Spleen (tissue), 13 donors: Measurements from ENCODE around the gene LTB. TPM values are rescaled to one million over a fixed set of nuclear protein-coding genes. Genes with fewer than 3 reads are reported as not detected.

ENCODE experiments used
- DNase-seq: peaks from one replicate; pipeline ENCODE4 v3.0.0-alpha.2; 2020
- H3K27ac ChIP-seq, 8 donors: fragments of 200-600 bp; sonication (generic) in 7 of 8; 1 replicate in 4 of 8; 2 replicates in 4 of 8; pipeline versions ENCODE4 v1.5.0 to v1.8.0; 2016 to 2021; ENCODE audit warnings: inconsistent platforms in 4 of 8, mild to moderate bottlenecking in 4 of 8, moderate library complexity in 1 of 8
- H3K27me3 ChIP-seq, 7 donors: fragments of 200-600 bp; sonication (generic) in 6 of 7; replicated peaks in 1 of 7; 1 replicate in 4 of 7; 2 replicates in 3 of 7; pipeline versions ENCODE4 v1.5.0 to v1.8.0; 2016 to 2021; ENCODE audit warnings: inconsistent platforms in 3 of 7, mild to moderate bottlenecking in 1 of 7
- H3K36me3 ChIP-seq, 6 donors: fragments of 200-600 bp; sonication (generic) in 5 of 6; 1 replicate in 4 of 6; 2 replicates in 2 of 6; pipeline versions ENCODE4 v1.5.0 to v1.8.0; 2016 to 2021; ENCODE audit warnings: inconsistent platforms in 2 of 6
- H3K4me1 ChIP-seq, 6 donors: fragments of 200-600 bp; sonication (generic) in 5 of 6; 1 replicate in 3 of 6; 2 replicates in 3 of 6; pipeline versions ENCODE4 v1.5.0 to v1.8.0; 2016 to 2021; ENCODE audit warnings: inconsistent platforms in 3 of 6
- H3K4me3 ChIP-seq, 8 donors: fragments of 200-600 bp; sonication (generic) in 7 of 8; 1 replicate in 4 of 8; 2 replicates in 4 of 8; pipeline versions ENCODE4 v1.5.0 to v1.8.0; 2016 to 2021; ENCODE audit warnings: inconsistent platforms in 4 of 8, mild to moderate bottlenecking in 4 of 8, moderate library complexity in 2 of 8
- H3K9me3 ChIP-seq, 8 donors: fragments of 200-600 bp; sonication (generic) in 7 of 8; 1 replicate in 4 of 8; 2 replicates in 4 of 8; pipeline versions ENCODE4 v1.5.0 to v1.8.0; 2016 to 2021; ENCODE audit warnings: inconsistent platforms in 4 of 8
- POLR2A ChIP-seq, 3 donors: fragments of 450-650 bp; IDR thresholded peaks; one replicate each; pipeline ENCODE4 v1.5.1; 2017; ENCODE audit warnings: antibody characterized with exemption in 3 of 3, mild to moderate bottlenecking in 1 of 3
- POLR2AphosphoS5 ChIP-seq, 3 donors: sonication (generic); formaldehyde crosslinking; IDR thresholded peaks; one replicate each; pipeline ENCODE4 v1.5.1; 2017; ENCODE audit warnings: antibody characterized with exemption in 3 of 3
- WGBS, 5 donors: extraction: QIAGEN DNeasy Blood & Tissue Kit in 3 of 5; methylation state at CpG; one replicate each; pipeline versions ENCODE4 v1.1.5 to v1.1.7; 2013 to 2018; 5-methylcytosine and 5-hydroxymethylcytosine counted together
- intact Hi-C: fragments of 100-400 bp; cut with DNase I; formaldehyde crosslinking; loops from one replicate; pipeline ENCODE4 v1.15.0; 2023; ENCODE audit warnings: low total_unique reads
- long read RNA-seq, 2 donors: transcript quantifications; one replicate each; lab custom pipeline, GENCODE V29; 2026
- polyA plus RNA-seq, 3 donors: library from polyadenylated mRNA; stranded (reverse); fragments of 200-250 nt; gene quantifications; one replicate each; pipeline ENCODE4 v1.2.1, GENCODE V29; 2013
- total RNA-seq, 7 donors: library from RNA; depleted of rRNA in 3 of 7; stranded (reverse); fragments of >200 nt in 3 of 7; fragmentation: NEBNext Ultra II Directional in 4 of 7; extraction: Animal tissue kit (Norgen Biotek cat#: 25700) in 4 of 7; gene quantifications; one replicate each; pipeline versions ENCODE4 v1.1.0 to v1.2.1, GENCODE V29; 2016 to 2021
- TF ChIP-seq, protein P1 (sequence below), 11 experiments: fragments of 200-600 bp in 7 of 11; fragments of 450-650 bp in 4 of 11; sonication (generic) in 4 of 11; IDR thresholded peaks in 8 of 11; conservative IDR thresholded peaks in 3 of 11; 1 replicate in 7 of 11; 2 replicates in 4 of 11; pipeline versions ENCODE4 v1.4.0 to v1.8.0; 2016 to 2021; ENCODE audit warnings: antibody characterized with exemption in 11 of 11, inconsistent platforms in 4 of 11, mild to moderate bottlenecking in 1 of 11
- donor health status: healthy with polysubstance abuse.
- donor health status: DM: no; HTN: no; CAD: no; lungs with moderate emphysema.
- donor health status: DM: no; HTN: no; CAD: no.
- donor health status: Bipolar disorder and iron deficiency.
- donor health status: healthy.
- donor health status: DM: no; HTN: no; CAD: no.
- donor health status: DM: yes; HTN: yes; CAD: no.

LTB gene, protein sequence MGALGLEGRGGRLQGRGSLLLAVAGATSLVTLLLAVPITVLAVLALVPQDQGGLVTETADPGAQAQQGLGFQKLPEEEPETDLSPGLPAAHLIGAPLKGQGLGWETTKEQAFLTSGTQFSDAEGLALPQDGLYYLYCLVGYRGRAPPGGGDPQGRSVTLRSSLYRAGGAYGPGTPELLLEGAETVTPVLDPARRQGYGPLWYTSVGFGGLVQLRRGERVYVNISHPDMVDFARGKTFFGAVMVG
- total RNA-seq = 100 to 1,000 TPM in 6 of 7 donors, 10 to 100 TPM in 1; 83.0 to 403 (median 162) TPM
- polyA plus RNA-seq = 1,000 to 10,000 TPM in 1 of 3 donors, 100 to 1,000 TPM in 2; 804 to 1,256 (median 838) TPM
- long read RNA-seq, donor 1, transcript LTB-210 (4 exons, 897 nt) = major isoform, 67 of 341 reads
- long read RNA-seq, donor 1, transcript LTB-211 (3 exons, 853 nt) = minor isoform, 32 of 341 reads
- long read RNA-seq, donor 1, partial matches to known transcripts = 151 of 341 reads
- long read RNA-seq, donor 1, other reads (novel, unspliced or antisense) = 89 of 341 reads
- long read RNA-seq, donor 2, transcript LTB-210 (4 exons, 897 nt) = major isoform, 70 of 125 reads
- long read RNA-seq, donor 2, transcript LTB-212 (2 exons, 1,388 nt) = minor isoform, 6 of 125 reads
- long read RNA-seq, donor 2, transcript LTB-211 (3 exons, 853 nt) = minor isoform, 49 of 125 reads
- long read RNA-seq, donor 2, partial matches to known transcripts = 0 of 125 reads
- long read RNA-seq, donor 2, other reads (novel, unspliced or antisense) = 0 of 125 reads

DNA sequence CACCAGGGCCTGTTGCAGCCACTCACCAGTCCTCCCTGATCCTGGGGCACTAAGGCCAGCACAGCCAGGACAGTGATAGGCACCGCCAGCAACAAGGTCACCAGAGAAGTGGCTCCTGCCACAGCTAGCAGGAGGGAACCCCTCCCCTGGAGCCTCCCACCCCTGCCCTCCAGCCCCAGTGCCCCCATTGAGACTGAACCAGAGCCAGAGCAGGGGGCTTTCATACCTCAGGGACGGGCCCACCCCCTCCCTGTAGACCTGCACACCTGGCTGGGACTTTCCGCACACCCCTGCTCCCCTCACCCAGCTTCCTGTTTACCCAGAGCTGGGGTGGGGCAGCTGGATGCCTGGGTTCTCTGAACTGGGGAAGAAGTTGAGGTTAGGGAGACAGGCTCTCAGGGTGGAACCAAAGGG is at the start of gene LTB:
Gene LTB, minus strand, starts transcription at position 195 of the 414 bp plus-strand sequence. Its CDS starts 7 bp downstream, at position 188.
- Histone ChIP-seq H3K36me3 (peaks cover 0 to 15% (median 1%) of the 10 kb centered on the region in 6 donors), H3K27ac (peak within 1 kb of the TSS; percentile 66 to 98 (median 96)), H3K27me3 (no peaks in the 10 kb centered on the region), H3K4me3 (peak within 1 kb of the TSS; percentile 61 to 97 (median 82)), H3K9me3 (no peaks in the 10 kb centered on the region), H3K4me1 (peaks cover 62 to 94% (median 92%) of the 10 kb centered on the region in 6 donors)
- peak; percentile 94 for DNase-seq
- intact Hi-C loops = no loop called here
- peak; percentile 78 to 87 (median 81) for TF ChIP-seq POLR2AphosphoS5 (IDR thresholded peaks at IDR 0.05)
- TF ChIP-seq, protein P1, sequence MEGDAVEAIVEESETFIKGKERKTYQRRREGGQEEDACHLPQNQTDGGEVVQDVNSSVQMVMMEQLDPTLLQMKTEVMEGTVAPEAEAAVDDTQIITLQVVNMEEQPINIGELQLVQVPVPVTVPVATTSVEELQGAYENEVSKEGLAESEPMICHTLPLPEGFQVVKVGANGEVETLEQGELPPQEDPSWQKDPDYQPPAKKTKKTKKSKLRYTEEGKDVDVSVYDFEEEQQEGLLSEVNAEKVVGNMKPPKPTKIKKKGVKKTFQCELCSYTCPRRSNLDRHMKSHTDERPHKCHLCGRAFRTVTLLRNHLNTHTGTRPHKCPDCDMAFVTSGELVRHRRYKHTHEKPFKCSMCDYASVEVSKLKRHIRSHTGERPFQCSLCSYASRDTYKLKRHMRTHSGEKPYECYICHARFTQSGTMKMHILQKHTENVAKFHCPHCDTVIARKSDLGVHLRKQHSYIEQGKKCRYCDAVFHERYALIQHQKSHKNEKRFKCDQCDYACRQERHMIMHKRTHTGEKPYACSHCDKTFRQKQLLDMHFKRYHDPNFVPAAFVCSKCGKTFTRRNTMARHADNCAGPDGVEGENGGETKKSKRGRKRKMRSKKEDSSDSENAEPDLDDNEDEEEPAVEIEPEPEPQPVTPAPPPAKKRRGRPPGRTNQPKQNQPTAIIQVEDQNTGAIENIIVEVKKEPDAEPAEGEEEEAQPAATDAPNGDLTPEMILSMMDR (IDR thresholded peaks at IDR 0.05 in 8 of 11, conservative IDR thresholded peaks at IDR 0.05 in 3 of 11) = no peak
- peak in 1 of 3 donors; percentile 60 for TF ChIP-seq POLR2A (IDR thresholded peaks at IDR 0.05)
- WGBS, 5 donors = 8 to 40% (median 21%) methylated on average over 1 to 3 of the region's 3 CpGs

DNA sequence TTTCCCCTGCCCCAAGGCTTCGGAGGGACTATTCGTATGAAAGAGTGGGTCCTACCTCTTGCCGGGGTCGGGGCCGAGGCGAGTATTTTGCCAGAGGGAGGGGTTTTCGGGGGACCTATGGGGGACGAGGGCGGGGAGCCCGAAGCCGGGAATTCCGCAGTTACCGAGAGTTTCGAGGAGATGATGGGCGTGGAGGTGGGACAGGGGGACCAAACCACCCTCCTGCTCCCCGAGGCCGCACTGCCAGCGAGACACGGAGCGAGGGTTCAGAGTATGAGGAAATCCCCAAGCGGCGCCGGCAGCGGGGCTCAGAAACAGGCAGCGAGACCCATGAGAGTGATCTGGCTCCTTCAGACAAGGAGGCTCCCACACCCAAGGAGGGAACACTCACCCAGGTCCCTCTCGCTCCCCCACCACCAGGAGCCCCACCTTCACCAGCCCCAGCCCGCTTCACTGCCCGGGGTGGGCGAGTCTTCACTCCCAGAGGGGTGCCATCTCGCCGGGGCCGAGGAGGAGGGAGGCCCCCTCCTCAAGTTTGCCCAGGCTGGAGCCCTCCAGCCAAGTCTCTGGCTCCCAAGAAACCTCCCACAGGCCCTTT is 49.6 kb upstream of the LTB start:
- Histone ChIP-seq H3K4me3 (no peak overlapping the region), H3K27me3 (no peaks in the 10 kb centered on the region), H3K4me1 (peaks cover 0 to 6% (median 0%) of the 10 kb centered on the region in 6 donors), H3K9me3 (no peaks in the 10 kb centered on the region), H3K27ac (no peak overlapping the region), H3K36me3 (peaks cover 0 to 100% (median 100%) of the 10 kb centered on the region in 6 donors)
- WGBS, 5 donors = 87 to 92% (median 91%) methylated on average over 31 to 32 of the region's 32 CpGs
- intact Hi-C loops = no loop called here
- DNase-seq = no peak
- no peak for TF ChIP-seq POLR2A (IDR thresholded peaks at IDR 0.05)
- TF ChIP-seq POLR2AphosphoS5 (IDR thresholded peaks at IDR 0.05) = peak; percentile 17 to 80 (median 37)

DNA sequence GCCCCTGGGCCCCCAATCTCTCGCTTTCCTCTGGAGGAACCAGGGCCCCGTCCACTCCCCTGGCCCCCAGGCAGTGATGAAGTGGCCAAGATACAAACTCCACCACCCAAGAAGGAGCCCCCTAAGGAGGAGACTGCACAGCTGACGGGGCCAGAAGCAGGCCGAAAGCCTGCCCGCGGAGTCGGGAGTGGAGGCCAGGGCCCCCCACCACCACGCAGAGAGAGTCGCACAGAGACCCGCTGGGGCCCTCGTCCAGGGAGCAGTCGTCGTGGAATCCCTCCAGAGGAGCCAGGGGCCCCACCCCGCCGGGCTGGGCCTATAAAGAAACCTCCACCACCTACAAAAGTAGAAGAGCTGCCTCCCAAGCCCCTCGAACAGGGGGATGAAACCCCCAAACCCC is 49.0 kb upstream of the LTB start:
- 88 to 96% (median 92%) methylated on average over 7 to 16 of the region's 16 CpGs for WGBS, 5 donors
- TF ChIP-seq, protein P1 (IDR thresholded peaks at IDR 0.05 in 8 of 11, conservative IDR thresholded peaks at IDR 0.05 in 3 of 11) = no peak
- no peak for TF ChIP-seq POLR2A (IDR thresholded peaks at IDR 0.05)
- TF ChIP-seq POLR2AphosphoS5 (IDR thresholded peaks at IDR 0.05) = no peak
- no peak for DNase-seq
- H3K27ac ChIP-seq = no peak overlapping the region
- H3K36me3 ChIP-seq = peaks cover 0 to 100% (median 100%) of the 10 kb centered on the region in 6 donors
- H3K4me1 ChIP-seq = peaks cover 0 to 6% (median 0%) of the 10 kb centered on the region in 6 donors
- intact Hi-C loops = no loop called here
- H3K4me3 ChIP-seq = no peak overlapping the region
- no peaks in the 10 kb centered on the region for H3K27me3 ChIP-seq
- no peaks in the 10 kb centered on the region for H3K9me3 ChIP-seq

DNA sequence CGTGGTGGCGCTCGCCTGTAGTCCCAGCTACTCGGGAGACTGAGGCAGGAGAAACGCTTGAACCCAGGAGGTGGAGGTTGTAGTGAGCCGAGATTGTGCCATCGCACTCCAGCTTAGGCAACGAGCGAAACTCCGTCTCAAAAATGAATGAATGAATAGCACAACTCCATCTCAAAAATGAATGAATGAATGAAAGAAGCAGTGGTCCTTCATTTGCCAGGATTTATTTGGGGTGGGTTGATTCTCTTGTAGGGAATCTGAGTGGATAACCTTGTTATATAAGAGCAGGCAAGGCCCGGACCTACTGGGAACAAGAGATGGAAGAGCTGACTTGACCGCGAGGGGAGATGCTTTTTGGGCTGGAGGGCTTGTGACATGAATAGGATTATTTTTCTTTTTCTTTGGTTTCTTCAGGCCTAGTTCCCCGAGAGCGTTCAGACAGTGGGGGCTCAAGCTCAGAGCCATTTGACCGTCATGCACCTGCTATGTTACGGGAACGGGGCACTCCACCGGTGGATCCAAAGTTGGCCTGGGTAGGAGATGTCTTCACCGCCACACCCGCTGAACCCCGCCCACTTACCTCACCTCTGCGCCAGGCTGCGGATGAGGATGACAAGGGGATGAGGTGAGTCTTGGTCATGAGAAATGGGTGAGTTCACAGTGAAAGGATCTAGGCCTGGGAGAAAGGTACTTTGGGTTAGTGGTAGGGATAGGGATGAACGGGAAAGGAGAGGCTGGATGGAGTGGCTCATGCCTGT is 48.1 kb upstream of the LTB start:
- Histone ChIP-seq H3K27me3 (no peaks in the 10 kb centered on the region), H3K9me3 (no peaks in the 10 kb centered on the region), H3K4me3 (no peak overlapping the region), H3K4me1 (peaks cover 0 to 6% (median 0%) of the 10 kb centered on the region in 6 donors), H3K27ac (no peak overlapping the region), H3K36me3 (peaks cover 3 to 100% (median 100%) of the 10 kb centered on the region in 6 donors)
- intact Hi-C loops = no loop called here
- 93 to 96% (median 94%) methylated on average over 25 of the region's 25 CpGs for WGBS, 5 donors
- peak in 2 of 3 donors; percentile 46 to 63 for TF ChIP-seq POLR2AphosphoS5 (IDR thresholded peaks at IDR 0.05)
- TF ChIP-seq, protein P1 (IDR thresholded peaks at IDR 0.05 in 8 of 11, conservative IDR thresholded peaks at IDR 0.05 in 3 of 11) = no peak
- DNase-seq = no peak
